Measurements from ENCODE around the gene OPCML. TPM values are rescaled to one million over a fixed set of nuclear protein-coding genes. Genes with fewer than 3 reads are reported as not detected.
"Not testable (repeated sequence)": the region's sequence is repeated elsewhere in the genome, so short reads cannot be mapped to it uniquely, and the experiment has no call there.

OPCML gene
- total RNA-seq, 1 experiment from 2014 or later, result 0.13 TPM

DNA sequence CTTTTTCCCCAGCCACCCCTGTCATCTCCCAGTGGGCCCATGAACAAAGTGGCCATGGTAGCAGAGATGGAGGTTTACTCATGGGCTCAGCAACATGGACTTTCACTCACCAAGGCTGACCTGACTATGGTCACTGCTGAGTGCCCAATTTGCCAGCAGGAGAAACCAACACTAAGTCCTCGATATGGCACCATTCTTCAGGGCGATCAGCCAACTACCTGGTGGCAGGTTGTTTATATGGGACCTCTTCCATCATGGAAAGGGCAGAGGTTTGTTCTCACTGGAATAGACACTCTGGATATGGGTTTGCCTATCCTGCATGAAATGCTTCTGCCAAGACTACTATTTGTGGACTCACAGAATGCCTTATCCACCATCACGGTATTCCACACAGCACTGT is 1152.8 kb downstream of the OPCML start:
- TF ChIP-seq, protein P1, sequence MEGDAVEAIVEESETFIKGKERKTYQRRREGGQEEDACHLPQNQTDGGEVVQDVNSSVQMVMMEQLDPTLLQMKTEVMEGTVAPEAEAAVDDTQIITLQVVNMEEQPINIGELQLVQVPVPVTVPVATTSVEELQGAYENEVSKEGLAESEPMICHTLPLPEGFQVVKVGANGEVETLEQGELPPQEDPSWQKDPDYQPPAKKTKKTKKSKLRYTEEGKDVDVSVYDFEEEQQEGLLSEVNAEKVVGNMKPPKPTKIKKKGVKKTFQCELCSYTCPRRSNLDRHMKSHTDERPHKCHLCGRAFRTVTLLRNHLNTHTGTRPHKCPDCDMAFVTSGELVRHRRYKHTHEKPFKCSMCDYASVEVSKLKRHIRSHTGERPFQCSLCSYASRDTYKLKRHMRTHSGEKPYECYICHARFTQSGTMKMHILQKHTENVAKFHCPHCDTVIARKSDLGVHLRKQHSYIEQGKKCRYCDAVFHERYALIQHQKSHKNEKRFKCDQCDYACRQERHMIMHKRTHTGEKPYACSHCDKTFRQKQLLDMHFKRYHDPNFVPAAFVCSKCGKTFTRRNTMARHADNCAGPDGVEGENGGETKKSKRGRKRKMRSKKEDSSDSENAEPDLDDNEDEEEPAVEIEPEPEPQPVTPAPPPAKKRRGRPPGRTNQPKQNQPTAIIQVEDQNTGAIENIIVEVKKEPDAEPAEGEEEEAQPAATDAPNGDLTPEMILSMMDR (conservative IDR thresholded peaks at IDR 0.05; ENCODE audit: low read depth, low read length), result no peak
- no peak for TF ChIP-seq EZH2 (IDR thresholded peaks at IDR 0.05; ENCODE audit: borderline replicate concordance, low read depth, low read length, poor library complexity, severe bottlenecking)
- DNase-seq (ENCODE audit: low spot score), result no peak
- Histone ChIP-seq H3K4me3 (ENCODE audit: low read depth, low read length, poor library complexity, severe bottlenecking) (no peak overlapping the region), H3K4me1 (ENCODE audit: insufficient read depth, low read length, poor library complexity, severe bottlenecking) (no peaks in the 10 kb centered on the region), H3K27me3 (replicated peaks; ENCODE audit: insufficient read depth, low read depth, low read length, poor library complexity) (no peaks in the 10 kb centered on the region), H3K9me3 (ENCODE audit: low read depth, low read length, poor library complexity, severe bottlenecking) (no peaks in the 10 kb centered on the region), H3K27ac (ENCODE audit: low read depth, low read length, poor library complexity, severe bottlenecking) (no peak overlapping the region), H3K36me3 (ENCODE audit: insufficient read depth, low read length, poor library complexity, severe bottlenecking) (no peaks in the 10 kb centered on the region)
- POLR2A ChIA-PET (ENCODE audit: low non-redundant PET), result no interaction called here
- no TSS peak for BruUV-seq (replicated peaks)
- CTCF ChIA-PET, result no interaction called here
- intact Hi-C loops (cut with micrococcal nuclease; ENCODE audit: unreplicated experiment), result no loop called here

DNA sequence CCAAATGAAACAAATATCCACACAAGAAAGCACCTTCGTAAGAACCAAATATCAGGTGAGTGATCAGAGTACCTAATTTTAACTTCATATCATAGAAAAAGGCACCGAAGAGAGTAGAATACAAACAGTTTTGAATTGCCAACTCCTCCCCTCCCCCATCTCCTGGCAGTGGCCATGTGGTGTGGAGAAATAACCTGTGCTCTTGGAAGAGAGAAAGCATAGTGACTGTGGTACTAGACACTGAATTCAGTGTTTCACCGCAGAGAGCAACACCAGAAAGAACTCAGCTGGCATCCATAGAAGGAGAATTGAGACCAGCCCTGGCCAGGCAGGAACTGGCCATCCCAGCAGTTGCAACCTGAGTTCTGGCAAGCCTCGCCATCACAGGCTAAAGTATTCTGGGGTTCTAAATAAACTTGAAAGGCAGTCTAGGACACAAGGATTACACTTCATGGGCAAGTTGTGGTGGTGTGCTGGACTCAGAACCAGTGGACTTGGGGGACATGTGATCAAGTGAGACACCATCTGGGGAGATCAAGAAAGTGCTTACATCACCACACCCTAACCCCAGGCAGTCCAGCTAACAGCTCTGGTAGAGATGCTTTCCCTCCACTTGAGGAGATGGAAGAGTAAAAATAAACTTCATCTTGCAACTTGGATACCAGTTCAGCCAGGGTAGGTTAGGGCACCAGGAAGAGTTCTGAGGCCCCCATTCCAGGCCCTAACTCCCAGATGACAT is 1158.7 kb downstream of the OPCML start:
- no TSS peak for BruUV-seq (replicated peaks)
- Histone ChIP-seq H3K27ac (ENCODE audit: low read depth, low read length, poor library complexity, severe bottlenecking) (no peak overlapping the region), H3K4me1 (ENCODE audit: insufficient read depth, low read length, poor library complexity, severe bottlenecking) (no peaks in the 10 kb centered on the region), H3K36me3 (ENCODE audit: insufficient read depth, low read length, poor library complexity, severe bottlenecking) (no peaks in the 10 kb centered on the region), H3K4me3 (ENCODE audit: low read depth, low read length, poor library complexity, severe bottlenecking) (no peak overlapping the region), H3K9me3 (ENCODE audit: low read depth, low read length, poor library complexity, severe bottlenecking) (peaks cover 12% of the 10 kb centered on the region), H3K27me3 (replicated peaks; ENCODE audit: insufficient read depth, low read depth, low read length, poor library complexity) (peaks cover 21% of the 10 kb centered on the region)
- TF ChIP-seq, protein P1 (conservative IDR thresholded peaks at IDR 0.05; ENCODE audit: low read depth, low read length), result no peak
- TF ChIP-seq EZH2 (IDR thresholded peaks at IDR 0.05; ENCODE audit: borderline replicate concordance, low read depth, low read length, poor library complexity, severe bottlenecking), result no peak
- DNase-seq (ENCODE audit: low spot score), result no peak
- CTCF ChIA-PET, result no interaction called here
- POLR2A ChIA-PET (ENCODE audit: low non-redundant PET), result no interaction called here
- intact Hi-C loops (cut with micrococcal nuclease; ENCODE audit: unreplicated experiment), result no loop called here

DNA sequence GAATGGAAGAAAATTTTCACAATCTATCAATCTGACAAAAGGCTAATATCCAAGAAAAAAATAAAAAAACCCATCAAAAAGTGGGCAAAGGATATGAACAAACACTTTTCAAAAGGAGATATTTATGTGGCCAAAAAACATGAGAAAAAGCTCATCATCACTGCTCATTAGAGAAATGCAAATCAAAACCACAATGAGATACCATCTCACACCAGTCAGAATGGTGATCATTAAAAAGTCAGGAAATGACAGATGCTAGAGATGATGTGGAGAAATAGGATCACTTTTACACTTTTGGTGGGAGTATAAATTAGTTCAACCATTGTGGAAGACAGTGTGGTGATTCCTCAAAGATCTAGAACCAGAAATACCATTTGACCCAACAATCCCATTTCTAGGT is 1162.2 kb downstream of the OPCML start:
- intact Hi-C loops (cut with micrococcal nuclease; ENCODE audit: unreplicated experiment); CTCF ChIA-PET; H3K4me1 ChIP-seq (ENCODE audit: insufficient read depth, low read length, poor library complexity, severe bottlenecking); POLR2A ChIA-PET (ENCODE audit: low non-redundant PET); H3K36me3 ChIP-seq (ENCODE audit: insufficient read depth, low read length, poor library complexity, severe bottlenecking); BruUV-seq (replicated peaks); H3K4me3 ChIP-seq (ENCODE audit: low read depth, low read length, poor library complexity, severe bottlenecking); DNase-seq (ENCODE audit: low spot score); H3K27ac ChIP-seq (ENCODE audit: low read depth, low read length, poor library complexity, severe bottlenecking): not testable (repeated sequence)
- Histone ChIP-seq H3K27me3 (replicated peaks; ENCODE audit: insufficient read depth, low read depth, low read length, poor library complexity) (peaks cover 30% of the 10 kb centered on the region), H3K9me3 (ENCODE audit: low read depth, low read length, poor library complexity, severe bottlenecking) (peaks cover 20% of the 10 kb centered on the region)

DNA sequence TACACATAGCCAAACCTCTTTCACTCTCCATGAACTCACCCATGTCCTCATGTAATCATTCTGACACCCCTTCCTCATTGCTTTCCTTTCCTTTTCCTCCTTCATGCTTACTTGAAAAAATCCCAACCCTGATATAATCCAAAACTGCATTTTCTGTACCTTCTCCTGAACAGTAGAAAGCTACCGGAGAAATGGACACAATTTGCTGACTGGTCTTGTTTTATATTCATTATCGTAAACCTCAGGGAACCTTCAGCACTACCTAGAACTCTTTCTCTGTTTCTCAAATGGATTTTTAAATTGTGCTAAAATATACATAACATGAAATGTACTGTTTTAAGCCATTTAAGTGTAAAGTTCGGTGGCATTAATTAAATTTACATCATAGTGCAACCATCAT is 1165.0 kb downstream of the OPCML start:
- ChIA-PET CTCF (no interaction called here), POLR2A (ENCODE audit: low non-redundant PET) (no interaction called here)
- H3K4me3 ChIP-seq (ENCODE audit: low read depth, low read length, poor library complexity, severe bottlenecking), result no peak overlapping the region
- no peak for TF ChIP-seq EZH2 (IDR thresholded peaks at IDR 0.05; ENCODE audit: borderline replicate concordance, low read depth, low read length, poor library complexity, severe bottlenecking)
- TF ChIP-seq, protein P1 (conservative IDR thresholded peaks at IDR 0.05; ENCODE audit: low read depth, low read length), result no peak
- no peak overlapping the region for H3K27ac ChIP-seq (ENCODE audit: low read depth, low read length, poor library complexity, severe bottlenecking)
- intact Hi-C loops (cut with micrococcal nuclease; ENCODE audit: unreplicated experiment), result no loop called here
- no peaks in the 10 kb centered on the region for H3K36me3 ChIP-seq (ENCODE audit: insufficient read depth, low read length, poor library complexity, severe bottlenecking)
- peaks cover 15% of the 10 kb centered on the region for H3K9me3 ChIP-seq (ENCODE audit: low read depth, low read length, poor library complexity, severe bottlenecking)
- no TSS peak for BruUV-seq (replicated peaks)
- no peak for DNase-seq (ENCODE audit: low spot score)
- H3K27me3 ChIP-seq (replicated peaks; ENCODE audit: insufficient read depth, low read depth, low read length, poor library complexity), result peaks cover 22% of the 10 kb centered on the region
- no peaks in the 10 kb centered on the region for H3K4me1 ChIP-seq (ENCODE audit: insufficient read depth, low read length, poor library complexity, severe bottlenecking)

Data from A673 (cell line).